H1 (cell line): Measurements from ENCODE around the gene SOX6. TPM values are rescaled to one million over a fixed set of nuclear protein-coding genes. Genes with fewer than 3 reads are reported as not detected.

Experiments used
- CTCF ChIA-PET: fragments of 300-600 bp; sonication (Branson Sonifier 250); formaldehyde crosslinking; loops from one replicate; lab custom pipeline; 2021; ENCODE audit not compliant: partially characterized antibody; lab: Charles Lee
- POLR2A ChIA-PET: fragments of 300-600 bp; sonication (Branson Sonifier 250); formaldehyde crosslinking; loops from one replicate; lab custom pipeline; 2021; ENCODE audit warnings: inconsistent platforms; ENCODE audit not compliant: partially characterized antibody; lab: Charles Lee
- DNase-seq, 2 experiments: peaks; one replicate each; pipeline versions ENCODE4 v3.0.0 to v3.0.0-alpha.2; 2010 to 2022; ENCODE audit warnings: low spot score in 2 of 2, low read depth in 1 of 2, mixed read lengths in 1 of 2
- FAIRE-seq: peaks from 2 replicates; lab custom pipeline; 2011; peaks lifted over from hg19 to GRCh38; lab: Jason Lieb, UNC
- H2AFZ ChIP-seq: 2 replicates; pipeline ENCODE4 v1.8.1; 2012; ENCODE audit warnings: low read length, inconsistent platforms
- H2AK5ac ChIP-seq: 2 replicates; pipeline ENCODE4 v1.6.1; 2013; ENCODE audit warnings: low read depth, low read length
- H2BK120ac ChIP-seq: replicated peaks from 2 replicates; pipeline ENCODE3; 2013; ENCODE audit warnings: low read depth, low read length, inconsistent platforms
- H2BK12ac ChIP-seq: 2 replicates; pipeline ENCODE4 v1.6.1; 2013; ENCODE audit warnings: low read depth, low read length
- H2BK15ac ChIP-seq: 2 replicates; pipeline ENCODE4 v1.6.1; 2013; ENCODE audit warnings: low read length
- H2BK20ac ChIP-seq: 2 replicates; pipeline ENCODE4 v1.6.1; 2013; ENCODE audit warnings: low read length
- H2BK5ac ChIP-seq: 2 replicates; pipeline ENCODE4 v1.6.1; 2013; ENCODE audit warnings: low read depth, low read length
- H3K14ac ChIP-seq: 2 replicates; pipeline ENCODE4 v1.6.1; 2013; ENCODE audit warnings: inconsistent platforms; ENCODE audit not compliant: insufficient read length
- H3K18ac ChIP-seq: 2 replicates; pipeline ENCODE4 v1.6.1; 2013; ENCODE audit warnings: low read length; ENCODE audit errors: extremely low read depth
- H3K23ac ChIP-seq: 2 replicates; pipeline ENCODE4 v1.6.1; 2013; ENCODE audit warnings: inconsistent platforms; ENCODE audit not compliant: insufficient read length
- H3K23me2 ChIP-seq: 2 replicates; pipeline ENCODE4 v1.6.1; 2013; ENCODE audit warnings: low read depth, low read length
- H3K27ac ChIP-seq: 2 replicates; pipeline ENCODE4 v1.6.1; 2011; ENCODE audit warnings: low read depth, low read length, inconsistent platforms
- H3K27me3 ChIP-seq, 4 experiments: replicated peaks in 1 of 4; 1 replicate in 1 of 4; 2 replicates in 3 of 4; pipeline versions ENCODE4 v1.6.1 to v1.8.1; 2011 to 2013; ENCODE audit warnings: low read length in 3 of 4, mild to moderate bottlenecking in 3 of 4, inconsistent platforms in 2 of 4, mixed read lengths in 2 of 4, moderate library complexity in 1 of 4; ENCODE audit not compliant: control insufficient read depth in 3 of 4, insufficient read depth in 3 of 4; ENCODE audit errors: extremely low read depth in 1 of 4
- H3K36me3 ChIP-seq, 4 experiments: 2 replicates each; pipeline versions ENCODE4 v1.6.1 to v1.8.1; 2011 to 2013; ENCODE audit warnings: mild to moderate bottlenecking in 4 of 4, low read length in 3 of 4, moderate library complexity in 2 of 4, control low read depth in 1 of 4, inconsistent platforms in 1 of 4; ENCODE audit not compliant: insufficient read depth in 4 of 4, control insufficient read depth in 2 of 4
- H3K4ac ChIP-seq: replicated peaks from 2 replicates; pipeline ENCODE3; 2013; ENCODE audit warnings: low read length, low read depth, mixed read lengths, inconsistent platforms; ENCODE audit not compliant: insufficient read length
- H3K4me1 ChIP-seq, 4 experiments: replicated peaks in 1 of 4; 1 replicate in 1 of 4; 2 replicates in 3 of 4; pipeline versions ENCODE4 v1.6.1 to v1.8.1; 2011 to 2013; ENCODE audit warnings: low read length in 3 of 4, inconsistent platforms in 2 of 4, mixed read lengths in 1 of 4; ENCODE audit not compliant: insufficient read depth in 4 of 4, control insufficient read depth in 3 of 4
- H3K4me2 ChIP-seq, 2 experiments: 2 replicates each; pipeline versions ENCODE4 v1.6.1 to v1.8.1; 2011 to 2013; ENCODE audit warnings: low read depth in 2 of 2, low read length in 2 of 2, control low read depth in 1 of 2, inconsistent platforms in 1 of 2, mild to moderate bottlenecking in 1 of 2; ENCODE audit not compliant: insufficient read depth in 1 of 2
- H3K4me3 ChIP-seq, 4 experiments: fragments of 200-600, 300-600 bp in 1 of 4; sonication (generic), shearing (Covaris generic), sonication (Bioruptor Twin) in 1 of 4; 2 replicates each; pipeline versions ENCODE4 v1.5.1 to v1.8.1; 2011 to 2016; ENCODE audit warnings: low read length in 4 of 4, low read depth in 3 of 4, control low read depth in 2 of 4, inconsistent platforms in 2 of 4, mild to moderate bottlenecking in 2 of 4, mixed read lengths in 1 of 4, moderate library complexity in 1 of 4; ENCODE audit not compliant: insufficient read depth in 2 of 4; ENCODE audit errors: extremely low read depth in 1 of 4
- H3K56ac ChIP-seq: replicated peaks from 2 replicates; pipeline ENCODE3; 2013; ENCODE audit warnings: low read depth, mild to moderate bottlenecking, mixed read lengths, low read length, inconsistent platforms; ENCODE audit not compliant: insufficient read length
- H3K79me1 ChIP-seq: 2 replicates; pipeline ENCODE4 v1.6.1; 2013; ENCODE audit warnings: low read depth, low read length, control low read depth
- H3K79me2 ChIP-seq, 2 experiments: 2 replicates each; pipeline versions ENCODE4 v1.6.1 to v1.8.1; 2012 to 2013; ENCODE audit warnings: low read length in 2 of 2, mild to moderate bottlenecking in 2 of 2, inconsistent platforms in 1 of 2; ENCODE audit not compliant: insufficient read depth in 2 of 2, control insufficient read depth in 1 of 2
- H3K9ac ChIP-seq, 4 experiments: replicated peaks in 1 of 4; 1 replicate in 1 of 4; 2 replicates in 3 of 4; pipeline versions ENCODE4 v1.6.1 to v1.8.1; 2011 to 2013; ENCODE audit warnings: low read depth in 3 of 4, low read length in 3 of 4, control low read depth in 2 of 4, mild to moderate bottlenecking in 2 of 4, moderate library complexity in 2 of 4, inconsistent platforms in 1 of 4; ENCODE audit errors: extremely low read depth in 1 of 4
- H3K9me3 ChIP-seq, 2 experiments: 2 replicates each; pipeline versions ENCODE4 v1.6.1 to v1.8.1; 2012 to 2013; ENCODE audit warnings: mild to moderate bottlenecking in 2 of 2, moderate library complexity in 2 of 2, control low read depth in 1 of 2, inconsistent platforms in 1 of 2, low read depth in 1 of 2, low read length in 1 of 2, mixed read lengths in 1 of 2; ENCODE audit not compliant: insufficient read depth in 2 of 2
- H4K20me1 ChIP-seq, 2 experiments: replicated peaks in 1 of 2; 2 replicates each; pipeline versions ENCODE3 to v1.8.1; 2011 to 2013; ENCODE audit warnings: inconsistent platforms in 2 of 2, low read length in 2 of 2, mild to moderate bottlenecking in 1 of 2; ENCODE audit not compliant: insufficient read depth in 2 of 2, control insufficient read depth in 1 of 2
- H4K5ac ChIP-seq: 2 replicates; pipeline ENCODE4 v1.6.1; 2013; ENCODE audit warnings: low read length, low read depth, mixed read lengths, inconsistent platforms; ENCODE audit not compliant: insufficient read length
- H4K8ac ChIP-seq: 2 replicates; pipeline ENCODE4 v1.8.0; 2013; ENCODE audit warnings: mild to moderate bottlenecking, moderate library complexity, low read length, inconsistent platforms; ENCODE audit not compliant: insufficient read depth; ENCODE audit errors: extremely low read depth
- H4K91ac ChIP-seq: replicated peaks from 2 replicates; pipeline ENCODE3; 2013; ENCODE audit warnings: low read length, mixed read lengths, inconsistent platforms; ENCODE audit not compliant: insufficient read length
- ASH2L ChIP-seq: fragments of 200-600, 300-600 bp; sonication (generic); IDR thresholded peaks from one replicate; pipeline ENCODE4 v1.7.1; 2017; ENCODE audit warnings: low read length
- CEBPB ChIP-seq: IDR thresholded peaks from 2 replicates; pipeline ENCODE4 v1.6.1; 2012; ENCODE audit warnings: low read depth, low read length
- CTCF ChIP-seq, 3 experiments: IDR thresholded peaks; 1 replicate in 2 of 3; 2 replicates in 1 of 3; pipeline versions ENCODE4 v1.5.1 to v1.6.1; 2011; ENCODE audit warnings: low read length in 3 of 3, mild to moderate bottlenecking in 3 of 3, inconsistent platforms in 2 of 3, low read depth in 1 of 3, moderate library complexity in 1 of 3; ENCODE audit not compliant: insufficient read depth in 1 of 3; ENCODE audit errors: control extremely low read depth in 1 of 3
- KDM1A ChIP-seq: fragments of 200-600, 300-600 bp; sonication (generic); IDR thresholded peaks from 2 replicates; pipeline ENCODE4 v1.7.1; 2016; ENCODE audit warnings: mild to moderate bottlenecking, low read length, borderline replicate concordance
- RAD21 ChIP-seq, 2 experiments: IDR thresholded peaks in 1 of 2; conservative IDR thresholded peaks in 1 of 2; 2 replicates each; pipeline ENCODE4 v1.6.1; 2011; ENCODE audit warnings: low read depth in 2 of 2, low read length in 2 of 2, improper control_type of control experiment in 1 of 2, inconsistent platforms in 1 of 2, mild to moderate bottlenecking in 1 of 2, moderate library complexity in 1 of 2
- SIRT6 ChIP-seq: IDR thresholded peaks from one replicate; pipeline ENCODE4 v1.7.1; 2012; ENCODE audit warnings: low read length, inconsistent platforms
- TCF12 ChIP-seq: IDR thresholded peaks from 2 replicates; pipeline ENCODE4 v1.6.1; 2011; ENCODE audit warnings: low read depth, mild to moderate bottlenecking, low read length
- whole genome bisulfite sequencing, 2 experiments: shearing (Covaris generic) in 1 of 2; methylation state at CpG; one replicate each; pipeline versions ENCODE4 v1.1.6 to v1.1.7; 2013 to 2015; ENCODE audit warnings: low lambda C conversion rate in 2 of 2, mixed read lengths in 2 of 2, inconsistent platforms in 1 of 2, low coverage in 1 of 2, missing lambda C conversion rate in 1 of 2; ENCODE audit not compliant: insufficient replicate concordance in 2 of 2, insufficient coverage in 1 of 2, insufficient read length in 1 of 2; ENCODE audit errors: extremely low coverage in 1 of 2, missing lambda C conversion rate in 1 of 2; 5-methylcytosine and 5-hydroxymethylcytosine counted together
- polyA plus RNA-seq, 7 experiments: library from polyadenylated mRNA; depleted of rRNA in 3 of 7; stranded (reverse) in 5 of 7; unstranded in 2 of 7; fragments of >200 nt in 5 of 7; fragments of 200-250 nt in 2 of 7; gene quantifications; 1 replicate in 5 of 7; 2 replicates in 1 of 7; 4 replicates in 1 of 7; pipeline versions ENCODE4 v1.2.1 to v1.2.3, GENCODE V29; 2011 to 2013; ENCODE audit warnings: missing spikeins in 2 of 7, mixed read lengths in 2 of 7
- total RNA-seq: library from RNA; stranded (reverse); fragmentation: NEBNext Ultra II Directional; extraction: Animal tissue kit (Norgen Biotek cat#: 25700); gene quantifications from 2 replicates; pipeline ENCODE4 v1.2.1, GENCODE V29; 2021

SOX6 gene
- total and polyA plus RNA-seq, 2 of the 8 experiments (the other 6 are each of a cell fraction or from before 2014, with no cell fraction given) = 0.09 TPM; not detected in 1

- Histone ChIP-seq H3K79me2 (no peaks in the 10 kb centered on the region), H2BK20ac (no peak overlapping the region), H4K20me1 (no peaks in the 10 kb centered on the region), H3K14ac (no peak overlapping the region), H3K9ac (no peak overlapping the region), H3K79me1 (no peaks in the 10 kb centered on the region), H3K4me2 (no peak overlapping the region), H3K4ac (no peak overlapping the region), H2BK120ac (no peak overlapping the region), H2AFZ (no peak overlapping the region), H3K18ac (no peak overlapping the region), H3K4me3 (no peak overlapping the region), H3K23ac (no peak overlapping the region), H4K5ac (no peak overlapping the region), H3K27me3 (no peaks in the 10 kb centered on the region), H3K4me1 (no peaks in the 10 kb centered on the region; a peak in 1 of 7 replicates), H3K9me3 (no peaks in the 10 kb centered on the region), H2BK12ac (no peak overlapping the region), H3K36me3 (no peaks in the 10 kb centered on the region), H3K56ac (no peak overlapping the region), H2AK5ac (no peak overlapping the region), H3K27ac (no peak overlapping the region), H3K23me2 (no peaks in the 10 kb centered on the region), H2BK5ac (no peak overlapping the region), H2BK15ac (no peak overlapping the region), H4K8ac (no peak overlapping the region), H4K91ac (no peak overlapping the region)
- CTCF ChIA-PET = interaction anchor here (0.6 to 1.8 kb wide), 8 partner anchors 14 to 423 kb away, joined by 3 to 5 read pairs (median 3); no protein-coding TSS in a partner anchor
- WGBS, 2 experiments = 90% methylated on average over 5 of the region's 5 CpGs; no CpG with 5 or more reads in 1 of the 2 experiments
- POLR2A ChIA-PET = interaction anchor here (0.9 kb wide), 1 partner anchor 10 kb away, joined by 3 read pairs; no protein-coding TSS in a partner anchor
- TF ChIP-seq CTCF (IDR thresholded peaks at IDR 0.05; ENCODE audit: control extremely low read depth in 1 of 3, insufficient read depth in 1 of 3, low read depth in 1 of 3, low read length in 3 of 3) = peak in 2 of 3 experiments; percentile 2 to 13; a peak in 1 of 4 replicates
- TF ChIP-seq SIRT6 = no peak
- TF ChIP-seq RAD21 (IDR thresholded peaks at IDR 0.05 in 1 of 2, conservative IDR thresholded peaks at IDR 0.05 in 1 of 2; ENCODE audit: low read depth in 2 of 2, low read length in 2 of 2) = peak; percentile 27 to 40
- TF ChIP-seq TCF12 = no peak
- no peak for TF ChIP-seq CEBPB
- no peak for TF ChIP-seq KDM1A
- TF ChIP-seq ASH2L = no peak
- DNase-seq (no peak), FAIRE-seq (no peak)
Measured at GRCh38 chr11:16191212-16191867, 165.0 kb downstream of the SOX6 start.
